GM12878 (cell line): ENCODE data around the gene FOXJ1. TPM values are rescaled to one million over a fixed set of nuclear protein-coding genes. Genes with fewer than 3 reads are reported as not detected.

Experiments used
- BHLHE40 ChIP-seq, 2 experiments: fragments of 450-650 bp in 1 of 2; IDR thresholded peaks; 2 replicates each; pipeline ENCODE4 v1.6.1; 2011 to 2017; ENCODE audit warnings: low read depth in 2 of 2, borderline replicate concordance in 1 of 2, improper control_type of control experiment in 1 of 2, low read length in 1 of 2, mild to moderate bottlenecking in 1 of 2
- HCFC1 ChIP-seq: fragments of 150-350 bp; IDR thresholded peaks from 2 replicates; pipeline ENCODE4 v1.6.1; 2014; ENCODE audit warnings: low read length
- HDAC2 ChIP-seq: fragments of 200-600 bp; sonication (generic); IDR thresholded peaks from 2 replicates; pipeline ENCODE4 v1.6.1; 2017
- ZSCAN29 ChIP-seq: fragments of 450-650 bp; IDR thresholded peaks from 2 replicates; pipeline ENCODE4 v1.6.1; 2017; ENCODE audit warnings: mild to moderate bottlenecking, moderate library complexity
- polyA plus RNA-seq, 11 experiments: library from polyadenylated mRNA; depleted of rRNA in 4 of 11; unstranded in 6 of 11; stranded (reverse) in 5 of 11; fragments of >200 nt; fragmentation: Nextera tagmentation in 4 of 11; fragmentation: Illumina TruSeq in 1 of 11; extraction: Ambion mirVana in 4 of 11; extraction: Trizol in 1 of 11; gene quantifications; 1 replicate in 1 of 11; 2 replicates in 10 of 11; pipeline versions ENCODE4 v1.2.1 to v1.2.3, GENCODE V29; 2011 to 2016; ENCODE audit warnings: inconsistent platforms in 2 of 11, missing spikeins in 2 of 11, low read depth in 1 of 11
- total RNA-seq, 4 experiments: library from RNA; depleted of rRNA in 3 of 4; stranded (reverse); fragments of >200 nt in 3 of 4; fragmentation: Illumina TruSeq in 1 of 4; extraction: Trizol in 1 of 4; gene quantifications; 2 replicates each; pipeline versions ENCODE4 v1.2.1 to v1.2.3, GENCODE V29; 2013 to 2021
- TF ChIP-seq, protein P1 (sequence below): IDR thresholded peaks from 2 replicates; pipeline ENCODE4 v1.6.1; 2012; ENCODE audit warnings: improper control_type of control experiment, low read depth, low read length; ENCODE audit not compliant: insufficient replicate concordance
- TF ChIP-seq, protein P2 (sequence below): fragments of 150-350 bp; IDR thresholded peaks from 2 replicates; pipeline ENCODE4 v1.6.1; 2014; ENCODE audit warnings: mild to moderate bottlenecking, low read depth, low read length

FOXJ1 gene
- total and polyA plus RNA-seq, 10 of the 15 experiments (the other 5 are each of a cell fraction or from before 2014, with no cell fraction given) = not detected

DNA sequence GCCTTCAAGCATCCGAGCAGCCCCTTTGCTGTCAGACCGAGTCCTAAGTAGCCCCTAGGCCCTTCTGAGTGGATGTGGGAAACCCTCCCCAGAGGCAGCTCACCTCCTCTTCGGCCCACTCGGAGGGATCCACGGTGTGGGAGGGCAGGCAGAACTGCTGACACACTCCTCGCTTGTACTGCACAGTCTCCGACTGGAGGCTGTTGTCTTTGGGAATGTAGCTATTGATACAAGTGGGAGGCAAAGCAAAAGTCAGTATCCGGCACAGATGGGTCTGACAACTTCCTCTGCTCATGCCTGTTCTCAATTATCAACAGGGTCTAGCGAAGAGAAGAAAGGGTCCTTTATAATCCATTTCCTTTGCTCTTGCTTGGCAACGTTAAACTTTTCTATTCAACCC is 25.9 kb upstream of the FOXJ1 start (continued):
- no peak for TF ChIP-seq BHLHE40 (IDR thresholded peaks at IDR 0.05; ENCODE audit: borderline replicate concordance in 1 of 2, low read depth in 2 of 2, low read length in 1 of 2)
- no peak for TF ChIP-seq HDAC2
- no peak for TF ChIP-seq ZSCAN29
- TF ChIP-seq, protein P1, sequence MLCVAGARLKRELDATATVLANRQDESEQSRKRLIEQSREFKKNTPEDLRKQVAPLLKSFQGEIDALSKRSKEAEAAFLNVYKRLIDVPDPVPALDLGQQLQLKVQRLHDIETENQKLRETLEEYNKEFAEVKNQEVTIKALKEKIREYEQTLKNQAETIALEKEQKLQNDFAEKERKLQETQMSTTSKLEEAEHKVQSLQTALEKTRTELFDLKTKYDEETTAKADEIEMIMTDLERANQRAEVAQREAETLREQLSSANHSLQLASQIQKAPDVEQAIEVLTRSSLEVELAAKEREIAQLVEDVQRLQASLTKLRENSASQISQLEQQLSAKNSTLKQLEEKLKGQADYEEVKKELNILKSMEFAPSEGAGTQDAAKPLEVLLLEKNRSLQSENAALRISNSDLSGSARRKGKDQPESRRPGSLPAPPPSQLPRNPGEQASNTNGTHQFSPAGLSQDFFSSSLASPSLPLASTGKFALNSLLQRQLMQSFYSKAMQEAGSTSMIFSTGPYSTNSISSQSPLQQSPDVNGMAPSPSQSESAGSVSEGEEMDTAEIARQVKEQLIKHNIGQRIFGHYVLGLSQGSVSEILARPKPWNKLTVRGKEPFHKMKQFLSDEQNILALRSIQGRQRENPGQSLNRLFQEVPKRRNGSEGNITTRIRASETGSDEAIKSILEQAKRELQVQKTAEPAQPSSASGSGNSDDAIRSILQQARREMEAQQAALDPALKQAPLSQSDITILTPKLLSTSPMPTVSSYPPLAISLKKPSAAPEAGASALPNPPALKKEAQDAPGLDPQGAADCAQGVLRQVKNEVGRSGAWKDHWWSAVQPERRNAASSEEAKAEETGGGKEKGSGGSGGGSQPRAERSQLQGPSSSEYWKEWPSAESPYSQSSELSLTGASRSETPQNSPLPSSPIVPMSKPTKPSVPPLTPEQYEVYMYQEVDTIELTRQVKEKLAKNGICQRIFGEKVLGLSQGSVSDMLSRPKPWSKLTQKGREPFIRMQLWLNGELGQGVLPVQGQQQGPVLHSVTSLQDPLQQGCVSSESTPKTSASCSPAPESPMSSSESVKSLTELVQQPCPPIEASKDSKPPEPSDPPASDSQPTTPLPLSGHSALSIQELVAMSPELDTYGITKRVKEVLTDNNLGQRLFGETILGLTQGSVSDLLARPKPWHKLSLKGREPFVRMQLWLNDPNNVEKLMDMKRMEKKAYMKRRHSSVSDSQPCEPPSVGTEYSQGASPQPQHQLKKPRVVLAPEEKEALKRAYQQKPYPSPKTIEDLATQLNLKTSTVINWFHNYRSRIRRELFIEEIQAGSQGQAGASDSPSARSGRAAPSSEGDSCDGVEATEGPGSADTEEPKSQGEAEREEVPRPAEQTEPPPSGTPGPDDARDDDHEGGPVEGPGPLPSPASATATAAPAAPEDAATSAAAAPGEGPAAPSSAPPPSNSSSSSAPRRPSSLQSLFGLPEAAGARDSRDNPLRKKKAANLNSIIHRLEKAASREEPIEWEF = no peak
- TF ChIP-seq HCFC1 = no peak
- TF ChIP-seq, protein P2, sequence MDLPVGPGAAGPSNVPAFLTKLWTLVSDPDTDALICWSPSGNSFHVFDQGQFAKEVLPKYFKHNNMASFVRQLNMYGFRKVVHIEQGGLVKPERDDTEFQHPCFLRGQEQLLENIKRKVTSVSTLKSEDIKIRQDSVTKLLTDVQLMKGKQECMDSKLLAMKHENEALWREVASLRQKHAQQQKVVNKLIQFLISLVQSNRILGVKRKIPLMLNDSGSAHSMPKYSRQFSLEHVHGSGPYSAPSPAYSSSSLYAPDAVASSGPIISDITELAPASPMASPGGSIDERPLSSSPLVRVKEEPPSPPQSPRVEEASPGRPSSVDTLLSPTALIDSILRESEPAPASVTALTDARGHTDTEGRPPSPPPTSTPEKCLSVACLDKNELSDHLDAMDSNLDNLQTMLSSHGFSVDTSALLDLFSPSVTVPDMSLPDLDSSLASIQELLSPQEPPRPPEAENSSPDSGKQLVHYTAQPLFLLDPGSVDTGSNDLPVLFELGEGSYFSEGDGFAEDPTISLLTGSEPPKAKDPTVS = no peak
- TF ChIP-seq, all 136 proteins: peak for 0
